OCI-LY7 (cell line): ENCODE measurements around the gene SYNGR1.

Experiments used
- EZH2phosphoT487 ChIP-seq: fragments of 200-600 bp; sonication (generic); IDR thresholded peaks from 2 replicates; pipeline ENCODE4 v1.6.1; 2018; ENCODE audit warnings: low read depth, borderline replicate concordance, mild to moderate bottlenecking, mixed run types, antibody characterized with exemption, low read length, moderate library complexity, mixed read lengths
- TF ChIP-seq, protein P1 (sequence below): fragments of 200-600 bp; sonication (generic); conservative IDR thresholded peaks from 2 replicates; pipeline ENCODE4 v1.5.1; 2014; ENCODE audit warnings: mild to moderate bottlenecking, antibody characterized with exemption, low read length, moderate library complexity, mixed read lengths

DNA sequence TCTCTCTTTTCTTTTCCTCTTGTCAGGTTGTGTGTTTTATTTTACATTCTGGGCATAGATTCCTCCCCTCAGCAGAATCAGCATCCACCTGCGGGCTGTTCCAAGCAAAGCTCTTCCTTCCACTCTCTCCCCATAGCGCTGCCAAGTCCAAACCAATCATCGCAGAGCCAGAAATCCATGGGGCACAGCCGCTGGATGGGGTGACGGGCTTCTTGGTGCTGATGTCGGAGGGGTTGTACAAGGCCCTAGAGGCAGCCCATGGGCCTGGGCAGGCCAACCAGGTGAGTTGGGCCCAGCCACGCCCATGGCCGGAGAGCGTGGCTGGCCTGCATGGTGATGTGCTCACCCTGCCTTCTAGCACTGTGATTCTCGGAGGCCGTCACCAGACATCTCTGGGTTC, 71.9 kb downstream of the SYNGR1 start:
- TF ChIP-seq, protein P1, sequence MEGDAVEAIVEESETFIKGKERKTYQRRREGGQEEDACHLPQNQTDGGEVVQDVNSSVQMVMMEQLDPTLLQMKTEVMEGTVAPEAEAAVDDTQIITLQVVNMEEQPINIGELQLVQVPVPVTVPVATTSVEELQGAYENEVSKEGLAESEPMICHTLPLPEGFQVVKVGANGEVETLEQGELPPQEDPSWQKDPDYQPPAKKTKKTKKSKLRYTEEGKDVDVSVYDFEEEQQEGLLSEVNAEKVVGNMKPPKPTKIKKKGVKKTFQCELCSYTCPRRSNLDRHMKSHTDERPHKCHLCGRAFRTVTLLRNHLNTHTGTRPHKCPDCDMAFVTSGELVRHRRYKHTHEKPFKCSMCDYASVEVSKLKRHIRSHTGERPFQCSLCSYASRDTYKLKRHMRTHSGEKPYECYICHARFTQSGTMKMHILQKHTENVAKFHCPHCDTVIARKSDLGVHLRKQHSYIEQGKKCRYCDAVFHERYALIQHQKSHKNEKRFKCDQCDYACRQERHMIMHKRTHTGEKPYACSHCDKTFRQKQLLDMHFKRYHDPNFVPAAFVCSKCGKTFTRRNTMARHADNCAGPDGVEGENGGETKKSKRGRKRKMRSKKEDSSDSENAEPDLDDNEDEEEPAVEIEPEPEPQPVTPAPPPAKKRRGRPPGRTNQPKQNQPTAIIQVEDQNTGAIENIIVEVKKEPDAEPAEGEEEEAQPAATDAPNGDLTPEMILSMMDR = no peak
- no peak for TF ChIP-seq EZH2phosphoT487
